ENCODE results near the gene SLC25A11.

DNA sequence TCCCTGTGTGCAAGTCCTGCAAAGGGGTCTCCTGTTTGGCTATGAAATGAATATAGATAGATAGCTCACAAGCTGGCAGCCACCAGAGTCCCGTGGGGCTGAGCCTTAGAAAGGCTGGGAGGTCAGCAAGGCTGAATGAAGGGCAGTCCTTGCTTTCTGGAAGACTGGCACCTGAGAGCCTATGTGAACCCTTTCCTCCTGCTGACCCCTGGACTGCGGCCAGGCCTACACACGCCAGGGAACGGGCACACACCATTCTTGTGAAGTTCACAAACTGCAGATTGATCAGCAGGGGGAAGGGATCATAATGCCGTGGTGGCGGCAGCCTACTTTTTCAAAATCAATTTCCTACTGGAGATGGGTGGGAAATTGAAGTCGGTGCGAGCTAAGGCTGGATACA lies 41.5 kb downstream of the SLC25A11 start:
- TF ChIP-seq, protein P1, sequence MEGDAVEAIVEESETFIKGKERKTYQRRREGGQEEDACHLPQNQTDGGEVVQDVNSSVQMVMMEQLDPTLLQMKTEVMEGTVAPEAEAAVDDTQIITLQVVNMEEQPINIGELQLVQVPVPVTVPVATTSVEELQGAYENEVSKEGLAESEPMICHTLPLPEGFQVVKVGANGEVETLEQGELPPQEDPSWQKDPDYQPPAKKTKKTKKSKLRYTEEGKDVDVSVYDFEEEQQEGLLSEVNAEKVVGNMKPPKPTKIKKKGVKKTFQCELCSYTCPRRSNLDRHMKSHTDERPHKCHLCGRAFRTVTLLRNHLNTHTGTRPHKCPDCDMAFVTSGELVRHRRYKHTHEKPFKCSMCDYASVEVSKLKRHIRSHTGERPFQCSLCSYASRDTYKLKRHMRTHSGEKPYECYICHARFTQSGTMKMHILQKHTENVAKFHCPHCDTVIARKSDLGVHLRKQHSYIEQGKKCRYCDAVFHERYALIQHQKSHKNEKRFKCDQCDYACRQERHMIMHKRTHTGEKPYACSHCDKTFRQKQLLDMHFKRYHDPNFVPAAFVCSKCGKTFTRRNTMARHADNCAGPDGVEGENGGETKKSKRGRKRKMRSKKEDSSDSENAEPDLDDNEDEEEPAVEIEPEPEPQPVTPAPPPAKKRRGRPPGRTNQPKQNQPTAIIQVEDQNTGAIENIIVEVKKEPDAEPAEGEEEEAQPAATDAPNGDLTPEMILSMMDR (IDR thresholded peaks at IDR 0.05) = no peak
- TF ChIP-seq POLR2A (IDR thresholded peaks at IDR 0.05) = no peak

Measured in stomach (tissue), 4 donors.